Measurements from ENCODE around the gene FAM81B. TPM values are rescaled to one million over a fixed set of nuclear protein-coding genes. Genes with fewer than 3 reads are reported as not detected.

Gene FAM81B
- total and polyA plus RNA-seq, 2 of the 4 experiments (the other 2 are of a cell fraction) = not detected

DNA sequence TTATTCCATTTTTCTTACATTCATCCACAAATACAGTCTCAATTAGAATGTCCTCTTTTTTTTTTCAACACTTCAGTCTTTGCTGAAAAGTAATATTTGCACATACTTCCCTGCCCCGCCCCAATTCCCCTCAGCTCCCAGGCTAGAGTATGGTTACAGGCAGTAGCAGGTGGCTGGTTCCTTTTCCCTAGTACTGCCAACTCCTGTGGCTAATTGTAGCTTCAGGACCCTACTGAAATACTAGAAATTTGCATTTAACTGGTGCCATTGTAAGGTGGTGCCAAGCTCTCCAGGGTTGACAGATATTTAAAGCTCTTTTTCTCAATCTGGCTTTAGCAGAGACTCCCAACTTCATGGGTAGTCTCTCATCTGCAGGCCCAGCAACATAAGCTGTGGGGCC lies 80.3 kb downstream of the FAM81B start:
- intact Hi-C loops (cut with micrococcal nuclease) = no loop called here
- dilution Hi-C loops (cut with HindIII; ENCODE audit: low sequenced_read_pairs, unreplicated experiment) = no loop called here
- ATAC-seq (ENCODE audit: low read depth) = no peak
- H2BK20ac ChIP-seq (ENCODE audit: low read depth, low read length) = no peak overlapping the region
- H2BK15ac ChIP-seq (ENCODE audit: low read depth, low read length) = no peak overlapping the region
- peaks cover 13% of the 10 kb centered on the region for H3K36me3 ChIP-seq (ENCODE audit: control insufficient read depth, insufficient read depth, low read length)
- H3K14ac ChIP-seq (replicated peaks; ENCODE audit: low read depth, low read length) = no peak overlapping the region
- no peak overlapping the region for H3K18ac ChIP-seq (ENCODE audit: low read depth, low read length)
- no peak overlapping the region for H2AFZ ChIP-seq (replicated peaks; ENCODE audit: low read length, poor library complexity)
- CTCF ChIA-PET = interaction anchor here (0.7 kb wide), 1 partner anchor 11 kb away, joined by 3 read pairs; no protein-coding TSS in a partner anchor
- no peak overlapping the region for H2BK120ac ChIP-seq (ENCODE audit: low read depth, low read length)
- H3K4me2 ChIP-seq (ENCODE audit: low read depth, low read length) = no peak overlapping the region
- H4K5ac ChIP-seq (ENCODE audit: low read depth, low read length) = no peak overlapping the region
- H3K4me1 ChIP-seq (ENCODE audit: control insufficient read depth, insufficient read depth, low read length) = no peaks in the 10 kb centered on the region
- no peak overlapping the region for H2AK5ac ChIP-seq (ENCODE audit: low read depth, low read length)
- H3K4ac ChIP-seq (ENCODE audit: low read depth, low read length) = no peak overlapping the region
- no peak overlapping the region for H4K8ac ChIP-seq (ENCODE audit: low read depth in 2 of 2, low read length in 2 of 2)
- H3K56ac ChIP-seq (ENCODE audit: extremely low read depth, insufficient read depth, low read length) = no peak overlapping the region
- DNase-seq = no peak
- no peaks in the 10 kb centered on the region for H4K20me1 ChIP-seq (ENCODE audit: insufficient read depth, low read length)
- POLR2A ChIA-PET (ENCODE audit: unreplicated experiment) = no interaction called here
- BruUV-seq (replicated peaks) = no TSS peak
- no peaks in the 10 kb centered on the region for H3K9me3 ChIP-seq (ENCODE audit: control insufficient read depth, insufficient read depth, low read length)
- no peak overlapping the region for H3K27ac ChIP-seq (ENCODE audit: insufficient read depth, low read length)
- 0 out of 2 replicates have a peak, but pooled peaks cover 8% of the 10 kb centered on the region for H3K9me1 ChIP-seq (ENCODE audit: insufficient read depth, low read length)
- TF ChIP-seq FOS (IDR thresholded peaks at IDR 0.05; ENCODE audit: low read depth, low read length) = no peak
- no peak for TF ChIP-seq RFX5 (IDR thresholded peaks at IDR 0.05; ENCODE audit: low read depth, low read length)
- TF ChIP-seq RAD21 (IDR thresholded peaks at IDR 0.05; ENCODE audit: low read length) = no peak
- no peak for TF ChIP-seq MAZ (IDR thresholded peaks at IDR 0.05; ENCODE audit: borderline replicate concordance, low read depth, low read length)
- no peak for TF ChIP-seq MXI1 (IDR thresholded peaks at IDR 0.05; ENCODE audit: borderline replicate concordance, low read depth, low read length)
- TF ChIP-seq MAFK (IDR thresholded peaks at IDR 0.05; ENCODE audit: low read depth, low read length) = no peak
- no peak for TF ChIP-seq USF2 (IDR thresholded peaks at IDR 0.05; ENCODE audit: low read depth, low read length)
- TF ChIP-seq, protein P1, sequence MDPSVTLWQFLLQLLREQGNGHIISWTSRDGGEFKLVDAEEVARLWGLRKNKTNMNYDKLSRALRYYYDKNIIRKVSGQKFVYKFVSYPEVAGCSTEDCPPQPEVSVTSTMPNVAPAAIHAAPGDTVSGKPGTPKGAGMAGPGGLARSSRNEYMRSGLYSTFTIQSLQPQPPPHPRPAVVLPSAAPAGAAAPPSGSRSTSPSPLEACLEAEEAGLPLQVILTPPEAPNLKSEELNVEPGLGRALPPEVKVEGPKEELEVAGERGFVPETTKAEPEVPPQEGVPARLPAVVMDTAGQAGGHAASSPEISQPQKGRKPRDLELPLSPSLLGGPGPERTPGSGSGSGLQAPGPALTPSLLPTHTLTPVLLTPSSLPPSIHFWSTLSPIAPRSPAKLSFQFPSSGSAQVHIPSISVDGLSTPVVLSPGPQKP (IDR thresholded peaks at IDR 0.05; ENCODE audit: borderline replicate concordance, low read depth, low read length) = no peak
- no peak overlapping the region for H4K91ac ChIP-seq (ENCODE audit: insufficient read depth, low read depth, low read length)
- H2BK5ac ChIP-seq (ENCODE audit: low read depth, low read length, poor library complexity, severe bottlenecking) = no peak overlapping the region
- H2AK9ac ChIP-seq (replicated peaks; ENCODE audit: low read depth, low read length, poor library complexity) = no peak overlapping the region
- H3K79me1 ChIP-seq (ENCODE audit: low read depth in 1 of 2, low read length in 2 of 2) = peaks cover 4 to 11% of the 10 kb centered on the region in 2 experiments; a peak in 3 of 4 replicates
- H3K4me3 ChIP-seq (ENCODE audit: insufficient read depth, low read depth, low read length) = no peak overlapping the region
- no peak overlapping the region for H3K9ac ChIP-seq (ENCODE audit: low read depth, low read length)
- no peak overlapping the region for H3K23ac ChIP-seq (ENCODE audit: low read depth, low read length)
- no peaks in the 10 kb centered on the region for H3K27me3 ChIP-seq (ENCODE audit: control insufficient read depth, insufficient read depth, low read length)
- in situ Hi-C loops (cut with MboI; ENCODE audit: low sequenced_read_pairs) = no loop called here
- WGBS, 2 experiments (ENCODE audit: extremely low coverage in 2 of 2, insufficient read length in 1 of 2) = no CpG with 5 or more reads among the region's 1 CpG

All from IMR-90 (cell line).